ENCODE data around the gene HDHD3. TPM values are rescaled to one million over a fixed set of nuclear protein-coding genes. Genes with fewer than 3 reads are reported as not detected.
A peak's percentile ranks its signal among the peaks of the same experiment; 100 is the strongest.
"Not testable (repeated sequence)": the region's sequence is repeated elsewhere in the genome, so short reads cannot be mapped to it uniquely, and the experiment has no call there.

The HDHD3 gene
- total RNA-seq, result 9.8 TPM
- long read RNA-seq, transcript HDHD3-202 (3 exons, 1,497 nt), result minor isoform, 5 of 17 reads
- long read RNA-seq, transcript HDHD3-203 (3 exons, 913 nt), result major isoform, 10 of 17 reads
- long read RNA-seq, partial matches to known transcripts, result 0 of 17 reads
- long read RNA-seq, other reads (novel, unspliced or antisense), result 1 of 17 reads

- ATAC-seq (ENCODE audit: poor library complexity) (peak; percentile 90), DNase-seq (peak; percentile 67)
- intact Hi-C loops (cut with DNase I), result no loop called here
Measured at GRCh38 chr9:113376634-113377567, at the start of gene HDHD3. Gene HDHD3, minus strand, starts transcription at chr9:113376986. Its CDS starts 2,632 bp downstream, at chr9:113374354.

GRCh38 chr9:113425072-113425471, 48.3 kb upstream of the HDHD3 start:
- intact Hi-C loops (cut with DNase I), result no loop called here
- DNase-seq (no peak), ATAC-seq (ENCODE audit: poor library complexity) (no peak)

- DNase-seq (no peak), ATAC-seq (ENCODE audit: poor library complexity) (no peak)
- intact Hi-C loops (cut with DNase I), result no loop called here
Measured at GRCh38 chr9:113421726-113422125, 44.9 kb upstream of the HDHD3 start.

- ATAC-seq (ENCODE audit: poor library complexity) (no peak), DNase-seq (no peak)
- intact Hi-C loops (cut with DNase I), result no loop called here
Measured at GRCh38 chr9:113417370-113417769, 40.6 kb upstream of the HDHD3 start.

GRCh38 chr9:113416149-113416721, 39.4 kb upstream of the HDHD3 start:
- ATAC-seq (ENCODE audit: poor library complexity) (peak; percentile 51), DNase-seq (no peak)
- intact Hi-C loops (cut with DNase I), result no loop called here

- DNase-seq (peak; percentile 97), ATAC-seq (ENCODE audit: poor library complexity) (peak; percentile 99)
- intact Hi-C loops (cut with DNase I), result no loop called here
Measured at GRCh38 chr9:113410207-113410864, 33.5 kb upstream of the HDHD3 start, which contains the start of the genes C9orf43 and POLE3. Gene C9orf43, plus strand, starts transcription at chr9:113410747. Its CDS starts 2,747 bp downstream, at chr9:113413494. Gene POLE3, minus strand, starts transcription at chr9:113410675. Its CDS starts 382 bp downstream, at chr9:113410293.

GRCh38 chr9:113409883-113410206, 33.1 kb upstream of the HDHD3 start:
- intact Hi-C loops (cut with DNase I), result loop anchor here (5.0 kb wide), 1 partner anchor 103 kb away; no protein-coding TSS in a partner anchor
- DNase-seq, result no peak
- ATAC-seq (ENCODE audit: poor library complexity), result no peak

- intact Hi-C loops (cut with DNase I), result loop anchor here (5.0 kb wide), 1 partner anchor 102 kb away; no protein-coding TSS in a partner anchor
- no peak for DNase-seq
- no peak for ATAC-seq (ENCODE audit: poor library complexity)
Measured at GRCh38 chr9:113409481-113409880, 32.7 kb upstream of the HDHD3 start.

- not testable (repeated sequence) for ATAC-seq (ENCODE audit: poor library complexity)
- peak; percentile 75 for DNase-seq
- intact Hi-C loops (cut with DNase I), result loop anchor here (5.0 kb wide), 1 partner anchor 100 kb away; no protein-coding TSS in a partner anchor
Measured at GRCh38 chr9:113406873-113407511, 30.2 kb upstream of the HDHD3 start.

- not testable (repeated sequence) for ATAC-seq (ENCODE audit: poor library complexity)
Measured at GRCh38 chr9:113406353-113406752, 29.6 kb upstream of the HDHD3 start.

GRCh38 chr9:113403646-113404045, 26.9 kb upstream of the HDHD3 start:
- intact Hi-C loops (cut with DNase I), result no loop called here
- no peak for DNase-seq
- ATAC-seq (ENCODE audit: poor library complexity), result no peak

More at GRCh38 chr9:113406353-113406752, 29.6 kb upstream of the HDHD3 start:
- intact Hi-C loops (cut with DNase I), result loop anchor here (5.0 kb wide), 1 partner anchor 99 kb away; no protein-coding TSS in a partner anchor
- not testable (repeated sequence) for DNase-seq

GRCh38 chr9:113401027-113401792, 24.4 kb upstream of the HDHD3 start, which contains the start of gene ALAD:
Gene ALAD, minus strand, starts transcription at chr9:113401284. Its CDS starts 7,725 bp downstream, at chr9:113393559.
- intact Hi-C loops (cut with DNase I), result no loop called here
- DNase-seq (peak; percentile 99), ATAC-seq (ENCODE audit: poor library complexity) (peak; percentile 97)

- intact Hi-C loops (cut with DNase I), result no loop called here
- ATAC-seq (ENCODE audit: poor library complexity) (peak; percentile 19), DNase-seq (no peak)
Measured at GRCh38 chr9:113399646-113400200, 22.9 kb upstream of the HDHD3 start.

- DNase-seq (no peak), ATAC-seq (ENCODE audit: poor library complexity) (no peak)
- intact Hi-C loops (cut with DNase I), result no loop called here
Measured at GRCh38 chr9:113398796-113399195, 22.0 kb upstream of the HDHD3 start.

GRCh38 chr9:113397203-113397631, 20.4 kb upstream of the HDHD3 start:
- ATAC-seq (ENCODE audit: poor library complexity) (no peak), DNase-seq (no peak)
- intact Hi-C loops (cut with DNase I), result no loop called here

- intact Hi-C loops (cut with DNase I), result no loop called here
- DNase-seq, result no peak
- no peak for ATAC-seq (ENCODE audit: poor library complexity)
Measured at GRCh38 chr9:113395000-113395861, 18.4 kb upstream of the HDHD3 start.
